Erythroblast (primary cell): ENCODE results near the gene ATP2B3.

Experiments
- GATA1 ChIP-seq: IDR thresholded peaks from 2 replicates; pipeline ENCODE4 v1.6.1; 2011; ENCODE audit warnings: low read depth, mild to moderate bottlenecking, control low read depth, low read length, moderate library complexity
- POLR2A ChIP-seq: IDR thresholded peaks from 2 replicates; pipeline ENCODE4 v1.6.1; 2011; ENCODE audit warnings: mild to moderate bottlenecking, low read length

GRCh38 chrX:153595859-153596857 is 78.7 kb downstream of the ATP2B3 start:
- TF ChIP-seq POLR2A (no peak), GATA1 (no peak)
